ENCODE measurements around the gene DUOX2. TPM values are rescaled to one million over a fixed set of nuclear protein-coding genes. Genes with fewer than 3 reads are reported as not detected.

The DUOX2 gene
- total RNA-seq, 1 experiment from 2014 or later = 0.30 TPM

- intact Hi-C loops (cut with micrococcal nuclease) = no loop called here
- no peak overlapping the region for H3K4me3 Mint-ChIP-seq (ENCODE audit: unreplicated experiment)
- TF ChIP-seq CTCF (IDR thresholded peaks at IDR 0.05; ENCODE audit: unreplicated experiment) = no peak
- peaks cover 35% of the 10 kb centered on the region for H3K27me3 Mint-ChIP-seq (ENCODE audit: insufficient read depth, unreplicated experiment)
- H3K9me3 Mint-ChIP-seq (ENCODE audit: unreplicated experiment) = no peaks in the 10 kb centered on the region
- H3K4me1 Mint-ChIP-seq (ENCODE audit: insufficient read depth, unreplicated experiment) = peaks cover 8% of the 10 kb centered on the region
- no peaks in the 10 kb centered on the region for H3K36me3 Mint-ChIP-seq (ENCODE audit: insufficient read depth, unreplicated experiment)
- DNase-seq (ENCODE audit: unreplicated experiment) = no peak
- no TSS peak for BruUV-seq (replicated peaks)
- H3K27ac Mint-ChIP-seq (ENCODE audit: low read depth, unreplicated experiment) = no peak overlapping the region
- ChIA-PET POLR2A (no interaction called here), CTCF (interaction anchor here (0.8 to 1.6 kb wide), 2 partner anchors 23 to 24 kb away, joined by 3 to 5 read pairs; no protein-coding TSS in a partner anchor)
Measured at GRCh38 chr15:45094358-45094730, 19.6 kb downstream of the DUOX2 start.

- peaks cover 8% of the 10 kb centered on the region for H3K4me1 Mint-ChIP-seq (ENCODE audit: insufficient read depth, unreplicated experiment)
- no peaks in the 10 kb centered on the region for H3K36me3 Mint-ChIP-seq (ENCODE audit: insufficient read depth, unreplicated experiment)
- CTCF ChIA-PET = interaction anchor here (0.6 to 1.6 kb wide), 2 partner anchors 24 to 170 kb away, joined by 5 to 6 read pairs; no protein-coding TSS in a partner anchor
- intact Hi-C loops (cut with micrococcal nuclease) = no loop called here
- no peak overlapping the region for H3K27ac Mint-ChIP-seq (ENCODE audit: low read depth, unreplicated experiment)
- no peak for TF ChIP-seq CTCF (IDR thresholded peaks at IDR 0.05; ENCODE audit: unreplicated experiment)
- H3K9me3 Mint-ChIP-seq (ENCODE audit: unreplicated experiment) = no peaks in the 10 kb centered on the region
- POLR2A ChIA-PET = no interaction called here
- H3K27me3 Mint-ChIP-seq (ENCODE audit: insufficient read depth, unreplicated experiment) = peaks cover 35% of the 10 kb centered on the region
- no peak for DNase-seq (ENCODE audit: unreplicated experiment)
- no TSS peak for BruUV-seq (replicated peaks)
- no peak overlapping the region for H3K4me3 Mint-ChIP-seq (ENCODE audit: unreplicated experiment)
Measured at GRCh38 chr15:45093622-45094357, 20.2 kb downstream of the DUOX2 start.

GRCh38 chr15:45093013-45093412 lies 21.0 kb downstream of the DUOX2 start:
- intact Hi-C loops (cut with micrococcal nuclease) = no loop called here
- ChIA-PET POLR2A (no interaction called here), CTCF (interaction anchor here (0.6 to 1.6 kb wide), 2 partner anchors 25 to 170 kb away, joined by 5 to 6 read pairs; no protein-coding TSS in a partner anchor)
- H3K4me3 Mint-ChIP-seq (ENCODE audit: unreplicated experiment) = no peak overlapping the region
- peaks cover 35% of the 10 kb centered on the region for H3K27me3 Mint-ChIP-seq (ENCODE audit: insufficient read depth, unreplicated experiment)
- H3K36me3 Mint-ChIP-seq (ENCODE audit: insufficient read depth, unreplicated experiment) = no peaks in the 10 kb centered on the region
- no peak overlapping the region for H3K27ac Mint-ChIP-seq (ENCODE audit: low read depth, unreplicated experiment)
- H3K9me3 Mint-ChIP-seq (ENCODE audit: unreplicated experiment) = no peaks in the 10 kb centered on the region
- no TSS peak for BruUV-seq (replicated peaks)
- H3K4me1 Mint-ChIP-seq (ENCODE audit: insufficient read depth, unreplicated experiment) = peaks cover 8% of the 10 kb centered on the region
- TF ChIP-seq CTCF (IDR thresholded peaks at IDR 0.05; ENCODE audit: unreplicated experiment) = no peak
- DNase-seq (ENCODE audit: unreplicated experiment) = no peak

GRCh38 chr15:45091576-45091975 lies 22.4 kb downstream of the DUOX2 start:
- H3K36me3 Mint-ChIP-seq (ENCODE audit: insufficient read depth, unreplicated experiment) = no peaks in the 10 kb centered on the region
- H3K9me3 Mint-ChIP-seq (ENCODE audit: unreplicated experiment) = no peaks in the 10 kb centered on the region
- peaks cover 8% of the 10 kb centered on the region for H3K4me1 Mint-ChIP-seq (ENCODE audit: insufficient read depth, unreplicated experiment)
- no peak for DNase-seq (ENCODE audit: unreplicated experiment)
- intact Hi-C loops (cut with micrococcal nuclease) = no loop called here
- peaks cover 35% of the 10 kb centered on the region for H3K27me3 Mint-ChIP-seq (ENCODE audit: insufficient read depth, unreplicated experiment)
- no peak for TF ChIP-seq CTCF (IDR thresholded peaks at IDR 0.05; ENCODE audit: unreplicated experiment)
- H3K4me3 Mint-ChIP-seq (ENCODE audit: unreplicated experiment) = no peak overlapping the region
- BruUV-seq (replicated peaks) = no TSS peak
- no peak overlapping the region for H3K27ac Mint-ChIP-seq (ENCODE audit: low read depth, unreplicated experiment)
- POLR2A ChIA-PET = no interaction called here
- CTCF ChIA-PET = interaction anchor here (0.6 kb wide), 1 partner anchor 305 kb away, joined by 4 read pairs; no protein-coding TSS in a partner anchor
